Prostate gland (tissue), 2 donors: Measurements from ENCODE around the gene CYB561D2. TPM values are rescaled to one million over a fixed set of nuclear protein-coding genes. Genes with fewer than 3 reads are reported as not detected.

Experiments
- DNase-seq: peaks from one replicate; pipeline ENCODE4 v3.0.0-alpha.2; 2019; ENCODE audit warnings: low spot score
- H3K27ac ChIP-seq, 2 donors: fragments of 200-600 bp; sonication (generic); 2 replicates each; pipeline ENCODE4 v1.5.1; 2017 to 2019
- H3K27me3 ChIP-seq: fragments of 200-600 bp; sonication (generic); replicated peaks from 2 replicates; pipeline ENCODE4 v1.5.1; 2019; ENCODE audit not compliant: insufficient read depth
- H3K36me3 ChIP-seq, 2 donors: fragments of 200-600 bp; sonication (generic); 1 replicate in 1 of 2; 2 replicates in 1 of 2; pipeline versions ENCODE4 v1.5.1 to v1.8.1; 2017 to 2019
- H3K4me1 ChIP-seq: fragments of 200-600 bp; sonication (generic); replicated peaks from 2 replicates; pipeline ENCODE4 v1.5.1; 2019
- H3K4me3 ChIP-seq, 2 donors: fragments of 200-600 bp; sonication (generic); 2 replicates each; pipeline ENCODE4 v1.5.1; 2017 to 2019
- H3K9me3 ChIP-seq: fragments of 200-600 bp; sonication (generic); 2 replicates; pipeline ENCODE4 v1.5.1; 2017
- CTCF ChIP-seq, 4 experiments: fragments of 200-600 bp in 2 of 4; fragments of 450-650 bp in 2 of 4; sonication (generic) in 2 of 4; IDR thresholded peaks; 1 replicate in 3 of 4; 2 replicates in 1 of 4; pipeline ENCODE4 v1.5.1; 2016 to 2019; ENCODE audit warnings: antibody characterized with exemption in 4 of 4, mild to moderate bottlenecking in 2 of 4, moderate library complexity in 2 of 4
- POLR2A ChIP-seq: fragments of 450-650 bp; IDR thresholded peaks from one replicate; pipeline ENCODE4 v1.6.1; 2016; ENCODE audit warnings: antibody characterized with exemption, mild to moderate bottlenecking
- POLR2AphosphoS5 ChIP-seq: sonication (generic); formaldehyde crosslinking; IDR thresholded peaks from one replicate; pipeline ENCODE4 v1.6.1; 2017; ENCODE audit warnings: antibody characterized with exemption
- WGBS: methylation state at CpG from one replicate; pipeline ENCODE4 v1.1.5; 2018; 5-methylcytosine and 5-hydroxymethylcytosine counted together
- intact Hi-C: fragments of 100-400 bp; cut with DNase I; formaldehyde crosslinking; loops from one replicate; pipeline ENCODE4 v1.14.2; 2022
- total RNA-seq, 2 donors: library from RNA; depleted of rRNA; stranded (reverse); fragments of >200 nt; gene quantifications; one replicate each; pipeline ENCODE4 v1.1.0, GENCODE V29; 2016

Gene CYB561D2
- total RNA-seq, 2 donors from 2014 or later: 33.2 to 39.9 TPM

- Histone ChIP-seq H3K27me3 (no peaks in the 10 kb centered on the region), H3K4me3 (no peak overlapping the region), H3K9me3 (no peaks in the 10 kb centered on the region), H3K36me3 (no peaks in the 10 kb centered on the region), H3K4me1 (no peaks in the 10 kb centered on the region), H3K27ac (no peak overlapping the region)
- DNase-seq: no peak
- WGBS: 72% methylated on average over 22 of the region's 22 CpGs
- intact Hi-C loops: no loop called here
- no peak for TF ChIP-seq POLR2A
- no peak for TF ChIP-seq CTCF (IDR thresholded peaks at IDR 0.05)
- no peak for TF ChIP-seq POLR2AphosphoS5
Measured at GRCh38 chr3:50374363-50375257, 23.9 kb downstream of the CYB561D2 start.

GRCh38 chr3:50375258-50375931 is 24.7 kb downstream of the CYB561D2 start:
- H3K36me3 ChIP-seq: no peaks in the 10 kb centered on the region
- no peaks in the 10 kb centered on the region for H3K4me1 ChIP-seq
- no peak overlapping the region for H3K4me3 ChIP-seq
- intact Hi-C loops: no loop called here
- no peaks in the 10 kb centered on the region for H3K9me3 ChIP-seq
- 85% methylated on average over 6 of the region's 7 CpGs for WGBS
- no peak for DNase-seq
- no peaks in the 10 kb centered on the region for H3K27me3 ChIP-seq
- no peak for TF ChIP-seq CTCF (IDR thresholded peaks at IDR 0.05)
- no peak for TF ChIP-seq POLR2AphosphoS5
- no peak for TF ChIP-seq POLR2A
- no peak overlapping the region for H3K27ac ChIP-seq

- no peaks in the 10 kb centered on the region for H3K27me3 ChIP-seq
- 84% methylated on average over 6 of the region's 6 CpGs for WGBS
- intact Hi-C loops: no loop called here
- H3K27ac ChIP-seq: no peak overlapping the region
- no peak for DNase-seq
- TF ChIP-seq POLR2A (no peak), CTCF (IDR thresholded peaks at IDR 0.05) (no peak), POLR2AphosphoS5 (no peak)
- H3K4me3 ChIP-seq: no peak overlapping the region
- no peaks in the 10 kb centered on the region for H3K4me1 ChIP-seq
- H3K9me3 ChIP-seq: no peaks in the 10 kb centered on the region
- H3K36me3 ChIP-seq: no peaks in the 10 kb centered on the region
Measured at GRCh38 chr3:50378024-50378423, 27.4 kb downstream of the CYB561D2 start.

- H3K4me1 ChIP-seq: no peaks in the 10 kb centered on the region
- intact Hi-C loops: no loop called here
- TF ChIP-seq POLR2A (no peak), POLR2AphosphoS5 (no peak), CTCF (IDR thresholded peaks at IDR 0.05) (no peak)
- DNase-seq: no peak
- 89% methylated on average over 16 of the region's 17 CpGs for whole genome bisulfite sequencing
- no peaks in the 10 kb centered on the region for H3K36me3 ChIP-seq
- no peak overlapping the region for H3K27ac ChIP-seq
- H3K4me3 ChIP-seq: no peak overlapping the region
- H3K9me3 ChIP-seq: no peaks in the 10 kb centered on the region
- no peaks in the 10 kb centered on the region for H3K27me3 ChIP-seq
Measured at GRCh38 chr3:50378757-50379156, 28.1 kb downstream of the CYB561D2 start.
